ENCODE data around the gene RASAL2.

DNA sequence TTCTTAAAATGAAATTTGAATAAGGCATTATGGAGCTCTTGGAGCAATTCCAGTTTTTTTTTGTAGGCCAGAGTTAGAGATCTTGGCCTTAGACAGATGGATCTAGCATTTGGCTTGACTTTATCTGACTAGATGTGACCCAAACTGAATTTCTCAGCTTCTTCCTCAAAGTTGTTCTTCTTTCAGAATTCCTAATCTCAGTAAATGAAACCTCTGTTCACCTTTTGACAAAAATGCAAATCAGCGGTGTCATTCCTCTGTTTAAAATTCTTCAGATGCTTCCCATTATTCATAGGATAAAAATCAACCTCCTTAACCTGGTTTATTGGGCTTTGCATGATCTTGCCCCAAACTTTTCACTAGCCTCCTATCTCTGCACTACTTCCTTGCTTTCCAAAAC lies 177.6 kb downstream of the RASAL2 start:
- TF ChIP-seq, protein P1, sequence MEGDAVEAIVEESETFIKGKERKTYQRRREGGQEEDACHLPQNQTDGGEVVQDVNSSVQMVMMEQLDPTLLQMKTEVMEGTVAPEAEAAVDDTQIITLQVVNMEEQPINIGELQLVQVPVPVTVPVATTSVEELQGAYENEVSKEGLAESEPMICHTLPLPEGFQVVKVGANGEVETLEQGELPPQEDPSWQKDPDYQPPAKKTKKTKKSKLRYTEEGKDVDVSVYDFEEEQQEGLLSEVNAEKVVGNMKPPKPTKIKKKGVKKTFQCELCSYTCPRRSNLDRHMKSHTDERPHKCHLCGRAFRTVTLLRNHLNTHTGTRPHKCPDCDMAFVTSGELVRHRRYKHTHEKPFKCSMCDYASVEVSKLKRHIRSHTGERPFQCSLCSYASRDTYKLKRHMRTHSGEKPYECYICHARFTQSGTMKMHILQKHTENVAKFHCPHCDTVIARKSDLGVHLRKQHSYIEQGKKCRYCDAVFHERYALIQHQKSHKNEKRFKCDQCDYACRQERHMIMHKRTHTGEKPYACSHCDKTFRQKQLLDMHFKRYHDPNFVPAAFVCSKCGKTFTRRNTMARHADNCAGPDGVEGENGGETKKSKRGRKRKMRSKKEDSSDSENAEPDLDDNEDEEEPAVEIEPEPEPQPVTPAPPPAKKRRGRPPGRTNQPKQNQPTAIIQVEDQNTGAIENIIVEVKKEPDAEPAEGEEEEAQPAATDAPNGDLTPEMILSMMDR (IDR thresholded peaks at IDR 0.05; ENCODE audit: insufficient read depth, low read depth, low read length): no peak
- no peak for TF ChIP-seq EZH2 (IDR thresholded peaks at IDR 0.05; ENCODE audit: insufficient read depth, low read length)
